Cortex of kidney (tissue), 1 donor: ENCODE results near the gene MPZL1.
"Not testable (repeated sequence)": the region's sequence is repeated elsewhere in the genome, so short reads cannot be mapped to it uniquely, and the experiment has no call there.

Experiments used
- DNase-seq: peaks from one replicate; lab custom pipeline; 2025; lab: John Stamatoyannopoulos, UW

MPZL1 gene

DNA sequence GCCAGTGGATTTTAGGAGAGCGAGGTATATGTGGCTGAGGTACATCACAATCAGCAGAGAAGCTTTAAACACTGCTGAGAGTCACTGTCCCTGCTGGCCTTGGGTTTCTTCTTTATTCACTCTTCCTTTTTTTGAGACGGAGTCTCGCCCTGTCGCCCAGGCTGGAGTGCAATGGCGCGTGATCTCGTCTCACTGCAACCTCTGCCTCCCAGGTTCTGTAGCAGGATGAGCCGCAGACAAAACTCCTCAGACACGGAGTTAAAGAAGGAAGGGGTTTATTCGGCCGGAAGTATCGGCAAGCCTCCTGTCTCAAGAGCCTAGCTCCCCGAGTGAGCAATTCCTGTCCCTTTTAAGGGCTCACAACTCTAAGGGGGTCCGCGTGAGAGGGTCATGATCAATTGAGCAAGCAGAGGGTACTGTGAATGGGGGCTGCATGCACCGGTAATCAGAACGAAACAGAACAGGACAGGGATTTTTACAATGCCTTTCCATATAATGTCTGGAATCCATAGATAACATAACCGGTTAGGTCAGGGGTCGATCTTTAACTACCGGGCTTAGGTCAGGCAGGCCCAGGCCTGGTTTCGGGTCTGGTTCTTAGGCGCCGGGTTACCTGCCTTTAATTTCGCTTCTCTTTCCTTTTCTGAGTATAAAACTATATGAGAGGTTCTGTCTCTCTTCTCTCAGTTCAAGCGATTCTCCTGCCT lies 1.9 kb upstream of the MPZL1 start:
- not testable (repeated sequence) for DNase-seq

DNA sequence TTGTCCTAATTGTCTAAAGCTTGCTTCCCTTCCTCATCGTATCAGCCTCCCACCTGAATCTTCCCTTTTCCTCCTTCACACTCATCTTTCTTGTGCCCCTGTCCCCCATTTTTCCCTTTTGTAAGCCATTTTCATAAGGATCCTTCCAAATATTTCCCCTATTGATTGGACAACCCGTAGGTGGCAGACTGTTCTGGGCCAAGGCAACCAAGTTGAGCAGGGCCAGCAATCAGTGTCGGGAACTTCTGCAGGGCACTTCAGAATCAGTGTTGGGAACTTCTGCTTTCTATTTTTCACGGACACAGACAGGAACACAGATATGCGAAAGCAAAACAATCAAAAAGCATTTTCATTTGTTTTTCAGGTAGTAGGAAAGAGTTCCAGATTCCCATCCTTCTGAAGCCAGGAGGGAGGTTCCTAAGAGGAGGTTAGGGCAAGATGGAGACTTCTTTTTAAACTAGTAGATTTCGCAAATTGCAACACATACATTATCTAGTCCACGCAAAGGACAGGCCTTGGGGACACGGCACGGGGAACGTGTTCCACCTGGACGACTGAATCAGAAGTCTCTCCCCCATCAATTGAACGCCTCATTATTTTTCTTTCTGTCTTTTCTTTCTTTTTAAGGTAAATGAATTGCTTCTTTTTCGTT lies 691 bp upstream of the MPZL1 start:
- no peak for DNase-seq

DNA sequence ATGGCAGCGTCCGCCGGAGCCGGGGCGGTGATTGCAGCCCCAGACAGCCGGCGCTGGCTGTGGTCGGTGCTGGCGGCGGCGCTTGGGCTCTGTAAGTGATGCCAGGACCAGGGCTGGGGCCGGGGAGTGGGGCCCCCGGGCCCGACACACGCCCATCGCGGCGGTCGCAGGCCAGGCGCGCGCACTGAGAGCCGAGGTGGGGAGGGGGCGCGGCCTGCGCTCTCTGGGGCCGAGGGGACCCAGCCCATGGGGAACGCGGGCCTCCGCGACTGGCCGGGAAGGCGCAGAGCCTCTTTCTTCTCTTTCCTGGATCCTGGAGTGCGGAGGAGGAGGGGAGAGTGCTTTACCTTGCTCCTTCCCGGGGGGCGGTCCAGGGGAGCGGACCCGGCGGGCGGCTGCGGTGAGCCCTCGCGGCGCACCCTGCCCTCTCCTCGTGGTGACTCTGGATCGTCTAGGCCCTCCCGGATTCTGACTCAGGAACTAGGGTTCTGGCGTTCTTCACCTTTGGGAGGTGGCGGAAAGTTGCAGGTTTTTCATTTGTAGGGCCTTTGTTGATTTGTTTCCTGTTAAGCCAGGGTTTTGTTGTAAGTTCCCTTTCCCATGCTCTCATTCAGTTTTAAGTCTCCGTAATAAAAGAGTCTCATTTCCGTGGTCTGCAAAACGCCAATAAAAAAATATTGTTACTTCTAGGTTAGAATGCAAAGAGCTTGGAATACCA lies 529 bp downstream of the MPZL1 start:
- no peak for DNase-seq

DNA sequence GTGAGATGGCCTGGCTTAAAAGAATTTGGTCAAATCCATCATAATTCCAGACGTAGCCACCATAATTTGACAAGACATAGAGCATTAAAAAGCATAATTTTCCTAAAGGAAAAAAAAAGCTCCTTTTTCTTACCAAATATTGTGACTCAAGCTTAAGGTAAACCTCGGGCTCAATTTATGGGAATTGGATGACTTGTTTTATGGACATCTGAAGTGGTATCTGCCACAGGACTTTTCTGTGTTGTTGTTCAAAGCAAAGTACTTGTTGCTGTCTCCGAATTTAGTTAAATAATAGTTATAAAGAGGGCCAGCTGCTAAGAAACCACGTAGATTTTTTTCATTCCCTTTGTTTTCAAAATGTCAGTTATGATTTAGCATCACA lies 1.1 kb downstream of the MPZL1 start:
- no peak for DNase-seq

DNA sequence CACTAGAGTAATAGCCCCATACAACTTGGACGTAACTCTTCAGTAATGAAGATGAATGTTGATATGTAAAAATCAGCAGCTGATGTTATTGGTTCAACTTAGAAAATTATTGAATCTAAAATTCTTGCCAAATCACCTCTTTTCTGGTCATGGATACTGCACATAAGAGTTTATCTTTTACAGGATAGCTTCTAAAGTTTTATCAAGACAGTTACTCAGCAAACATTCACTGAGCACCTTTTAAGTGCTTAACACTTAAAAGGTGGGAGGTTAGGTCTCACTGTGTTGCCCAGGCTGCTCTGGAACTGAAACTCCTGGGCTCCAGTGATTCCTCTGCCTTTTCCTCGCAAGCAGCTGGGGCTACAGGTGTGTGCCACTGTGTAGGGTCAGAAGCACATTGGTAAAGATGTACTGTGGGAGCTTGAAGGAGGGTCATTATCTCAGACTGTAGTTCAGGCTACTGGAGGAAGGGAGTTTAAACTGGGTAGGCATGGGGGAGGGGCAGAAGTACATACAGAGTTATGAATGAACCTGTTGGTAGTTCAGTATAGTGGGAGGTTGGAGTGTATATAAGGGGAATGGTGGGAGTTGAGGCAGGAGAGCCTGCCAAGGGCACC lies 2.0 kb downstream of the MPZL1 start:
- DNase-seq, result no peak

DNA sequence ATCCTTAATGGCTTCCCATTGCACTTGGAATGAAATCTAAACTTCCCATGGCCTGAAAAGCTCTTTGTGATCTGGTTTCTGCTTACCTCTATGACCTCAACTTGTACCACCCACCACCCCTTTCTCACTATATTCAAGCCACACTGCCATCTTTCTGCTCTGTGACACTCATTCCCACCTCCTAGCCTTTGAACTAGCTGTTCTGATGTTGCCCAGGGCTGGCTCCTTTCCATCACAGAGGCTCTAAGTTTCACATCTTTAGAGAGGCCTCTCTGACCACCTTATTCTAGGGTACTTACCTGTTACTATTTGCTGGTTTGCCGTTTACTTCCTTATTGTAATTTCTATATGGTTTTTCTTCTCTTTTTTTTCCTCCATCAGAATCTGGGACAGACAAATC lies 4.2 kb downstream of the MPZL1 start:
- DNase-seq, result no peak

DNA sequence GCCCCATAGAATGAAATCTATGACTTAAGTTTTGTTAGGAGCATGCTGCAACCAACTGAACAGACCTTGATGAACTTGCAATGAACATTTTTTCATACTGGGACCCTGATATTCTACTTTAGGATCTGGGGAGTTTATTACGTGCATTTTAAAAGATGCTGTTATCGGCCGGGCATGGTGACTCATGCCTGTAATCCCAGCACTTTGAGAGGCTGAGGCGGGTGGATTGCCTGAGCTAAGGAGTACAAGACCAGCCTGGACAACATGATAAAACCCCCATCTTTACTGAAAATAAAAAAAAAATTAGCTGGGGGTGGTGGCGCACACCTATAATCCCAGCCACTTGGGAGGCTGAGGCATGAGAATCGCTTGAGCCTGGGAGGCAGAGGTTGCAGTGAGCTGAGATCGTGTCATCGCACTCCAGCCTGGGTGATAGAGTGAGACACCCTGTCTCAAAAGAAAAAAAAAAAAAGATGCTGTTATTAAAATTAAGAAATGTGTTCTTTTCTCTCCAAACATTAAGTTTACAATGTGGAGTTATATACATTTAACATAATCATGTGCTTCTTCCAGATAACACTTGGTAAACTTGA lies 7.1 kb downstream of the MPZL1 start:
- no peak for DNase-seq

DNA sequence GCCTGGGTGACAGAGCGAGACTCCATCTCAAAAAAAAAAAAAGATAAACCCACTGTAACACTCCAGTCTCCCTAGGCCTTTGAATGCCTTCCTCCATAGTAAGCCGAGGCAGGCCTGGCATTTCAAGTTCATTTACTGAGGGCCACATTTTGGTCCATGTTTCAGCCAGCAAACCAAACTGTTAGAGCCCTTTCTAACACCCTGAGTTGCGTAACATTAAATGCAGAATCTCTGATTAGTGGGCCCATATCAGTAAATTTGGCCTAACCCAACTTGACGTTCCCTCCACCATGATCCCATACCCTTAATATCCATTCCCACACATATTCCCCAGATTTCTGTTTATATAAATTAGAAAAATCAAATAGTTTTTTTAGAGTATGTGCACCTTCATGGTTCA lies 12.4 kb downstream of the MPZL1 start:
- no peak for DNase-seq

DNA sequence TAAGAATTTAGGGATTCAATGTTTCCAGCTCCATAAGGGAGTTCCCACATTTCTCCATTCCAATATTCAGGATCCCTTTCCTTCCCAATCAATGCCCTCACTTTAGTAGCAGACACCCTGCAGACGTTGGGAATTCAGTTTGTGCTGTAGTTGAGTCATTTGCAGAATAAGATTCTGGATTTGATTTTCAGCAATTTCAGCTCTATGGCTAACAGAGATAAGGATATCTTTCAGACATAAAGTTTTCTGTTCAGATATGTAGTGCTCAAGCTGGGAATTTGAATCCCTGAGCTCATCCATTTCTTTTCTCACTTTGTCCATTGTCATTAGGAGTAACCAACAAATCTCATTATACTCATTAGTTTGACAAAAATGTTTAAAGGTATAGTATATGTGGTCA lies 13.1 kb downstream of the MPZL1 start:
- DNase-seq, result no peak

DNA sequence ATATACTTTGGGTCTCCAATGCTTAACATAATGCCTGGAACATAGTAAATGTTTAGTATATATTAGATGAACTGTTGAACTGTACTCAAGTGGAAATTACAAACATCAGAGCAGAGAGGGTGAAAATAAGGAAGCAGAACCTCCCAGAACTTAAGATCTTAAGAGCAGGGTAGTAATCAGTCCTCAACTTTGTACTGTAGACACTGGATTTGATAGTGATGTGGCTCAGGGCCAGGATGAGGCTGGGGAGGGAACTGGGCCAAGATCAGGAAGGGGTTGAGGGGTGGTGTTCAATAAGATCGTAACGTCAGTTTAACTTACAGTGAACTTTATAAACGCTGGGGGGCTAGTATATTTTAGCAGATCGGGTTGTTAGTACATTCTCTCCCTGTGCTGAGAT lies 15.4 kb downstream of the MPZL1 start:
- no peak for DNase-seq

DNA sequence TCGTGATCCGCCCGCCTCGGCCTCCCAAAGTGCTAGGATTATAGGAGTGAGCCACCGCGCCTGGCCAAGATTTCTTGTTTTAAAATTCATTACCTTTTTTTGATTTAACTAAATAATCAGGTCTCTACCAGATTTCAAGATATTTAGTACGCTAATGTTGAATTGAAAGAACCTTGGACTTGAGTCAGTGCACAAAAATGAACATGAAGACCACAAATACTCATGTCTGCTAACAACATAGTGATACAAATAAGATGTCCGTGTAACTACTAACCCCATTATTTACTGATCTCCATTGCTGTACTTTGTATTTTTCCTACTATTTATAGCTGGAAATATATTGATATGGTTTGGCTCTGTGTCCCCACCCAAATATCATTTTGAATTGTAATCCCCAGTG lies 16.4 kb downstream of the MPZL1 start:
- DNase-seq, result no peak

DNA sequence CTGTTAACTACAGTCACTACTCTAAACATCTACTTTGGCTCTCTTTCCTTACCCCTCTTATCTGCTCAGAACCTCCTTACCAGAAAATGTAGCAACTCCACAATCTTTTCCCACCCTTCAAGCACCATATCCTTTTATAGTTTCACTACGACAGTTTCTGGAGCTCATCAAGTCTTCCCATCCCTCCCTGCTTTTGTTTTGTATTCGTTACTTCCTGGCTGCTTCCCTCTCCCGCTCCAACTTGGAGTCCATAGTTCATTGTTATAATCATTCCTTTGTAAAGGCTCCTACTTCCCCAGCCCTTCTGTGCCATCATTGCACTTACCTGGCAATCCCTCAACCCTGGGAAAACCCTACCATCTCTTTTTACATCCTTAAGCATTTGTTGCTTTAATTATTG lies 18.0 kb downstream of the MPZL1 start:
- no peak for DNase-seq

DNA sequence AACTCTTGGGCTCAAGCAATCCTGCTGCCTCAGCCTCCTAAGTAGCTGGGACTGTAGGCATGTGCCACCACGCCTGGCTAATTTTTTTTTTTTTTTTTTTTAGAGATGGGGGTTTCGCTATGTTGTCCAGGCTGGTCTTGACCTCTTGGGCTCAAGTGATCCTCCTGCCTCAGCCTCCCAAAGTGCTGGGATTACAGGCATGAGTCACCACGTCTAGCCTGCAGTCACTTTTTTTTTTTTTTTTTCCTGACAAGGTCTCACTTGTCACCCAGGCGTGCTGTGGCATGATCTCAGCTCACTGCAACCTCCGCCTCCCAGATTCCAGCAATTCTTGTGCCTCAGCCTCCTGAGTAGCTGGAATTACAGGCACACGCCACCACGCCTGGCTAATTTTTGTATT lies 19.3 kb downstream of the MPZL1 start:
- DNase-seq, result not testable (repeated sequence)

DNA sequence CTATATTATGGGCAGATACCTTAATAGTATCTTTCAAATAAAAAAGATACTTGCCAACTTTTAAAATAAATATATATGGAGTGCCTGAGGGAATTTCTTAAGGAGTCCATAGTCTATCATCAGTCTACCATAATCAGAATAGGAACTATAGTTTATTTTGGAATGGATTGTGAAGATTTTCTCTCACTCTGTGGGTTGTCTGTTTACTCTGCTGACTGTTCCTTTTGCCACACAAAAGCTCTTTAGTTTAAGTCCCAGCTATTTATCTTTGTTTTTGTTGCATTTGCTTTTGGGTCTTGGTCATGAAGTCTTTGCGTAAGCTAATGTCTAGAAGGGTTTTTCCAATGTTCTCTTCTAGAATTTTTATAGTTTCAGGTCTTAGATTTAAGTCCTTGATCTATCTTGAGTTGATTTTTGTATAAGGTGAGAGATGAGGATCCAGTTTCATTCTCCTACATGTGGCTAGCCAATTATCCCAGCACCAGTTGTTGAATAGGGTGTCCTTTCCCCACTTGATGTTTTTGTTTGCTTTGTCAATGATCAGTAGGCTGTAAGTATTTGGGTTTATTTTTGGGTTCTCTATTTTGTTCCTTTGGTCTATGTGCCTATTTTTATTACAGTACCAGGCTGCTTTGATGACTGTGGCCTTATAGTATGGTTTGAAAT lies 20.7 kb downstream of the MPZL1 start:
- not testable (repeated sequence) for DNase-seq

DNA sequence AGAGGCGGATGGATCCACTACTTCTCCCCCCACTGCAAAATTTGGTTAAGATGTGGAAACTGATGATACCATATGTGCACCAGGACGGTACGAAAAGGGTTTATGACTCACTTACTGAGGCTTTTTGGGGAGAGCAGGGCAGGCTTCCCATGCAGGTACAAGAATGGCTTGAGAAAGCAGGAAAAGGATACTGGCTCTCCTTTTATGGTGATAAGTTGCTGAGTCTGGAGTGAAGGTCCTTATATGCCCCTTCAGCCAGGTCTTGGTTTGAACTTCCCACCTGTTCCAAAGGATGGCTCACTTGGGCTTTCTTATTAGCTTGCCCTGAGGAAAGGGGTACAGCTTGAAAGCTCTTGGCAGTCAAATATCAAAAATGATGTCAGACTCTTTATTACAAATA lies 23.1 kb downstream of the MPZL1 start:
- no peak for DNase-seq

DNA sequence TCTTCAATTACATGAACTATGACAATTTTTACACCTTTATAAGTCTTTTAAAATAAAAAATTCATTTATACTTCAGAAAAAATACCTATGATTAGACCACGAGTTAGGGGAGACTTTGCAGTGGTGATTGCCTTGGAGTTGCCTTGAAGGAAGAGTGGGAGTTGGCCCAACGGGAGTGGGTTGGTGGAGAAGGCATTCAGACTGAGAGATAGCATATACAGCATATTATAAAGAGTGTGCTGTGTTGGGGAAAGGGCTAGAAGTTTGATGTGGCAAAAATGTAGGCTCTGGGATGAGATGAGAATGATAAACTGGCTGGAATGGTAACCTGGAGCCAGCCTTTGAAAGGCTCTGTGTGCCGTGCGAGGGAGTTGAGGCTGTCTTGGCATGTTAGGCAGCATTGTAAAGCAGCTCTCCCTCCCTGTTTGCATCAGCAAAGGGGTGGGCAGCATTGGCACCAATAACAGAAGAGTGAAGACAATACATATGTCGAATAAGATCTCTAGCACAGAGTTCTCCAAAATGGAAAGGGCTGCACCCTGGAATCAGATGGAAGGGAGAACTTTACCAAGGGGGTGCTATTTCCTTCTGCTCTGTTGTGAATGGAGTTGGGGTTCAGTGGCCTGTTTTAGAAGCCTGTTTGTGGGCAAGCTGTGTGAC lies 24.4 kb downstream of the MPZL1 start:
- no peak for DNase-seq

DNA sequence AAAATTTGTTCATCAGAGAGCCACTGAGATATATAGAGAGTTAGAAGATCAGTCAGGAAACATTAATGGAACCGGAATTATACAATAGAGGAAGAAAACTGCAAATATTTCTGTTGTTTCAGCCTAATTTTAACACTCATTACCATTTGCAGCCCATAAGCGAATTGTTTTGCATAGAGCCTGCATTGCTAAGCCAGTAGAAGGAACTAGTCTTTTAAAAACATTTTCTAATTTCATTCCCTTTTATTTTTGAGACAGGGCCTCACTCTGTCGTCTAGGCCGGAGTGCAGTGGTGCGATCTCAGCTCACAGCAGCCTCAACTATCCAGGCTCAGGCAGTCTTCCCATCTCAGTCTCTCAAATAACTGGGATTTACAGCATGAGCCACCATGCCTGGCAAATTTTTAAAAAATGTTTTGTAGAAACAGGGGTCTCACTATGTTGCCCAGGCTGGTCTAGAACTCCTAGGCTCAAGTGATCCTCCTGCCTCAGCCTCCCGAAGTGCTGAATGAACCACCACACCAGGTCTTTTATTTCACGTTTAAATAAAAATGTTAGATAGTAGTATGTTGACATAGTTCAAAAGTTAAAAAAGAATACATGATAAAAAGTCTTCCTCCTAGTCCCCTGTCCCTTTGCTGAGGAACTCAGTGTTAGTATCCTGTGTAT lies 25.3 kb downstream of the MPZL1 start:
- DNase-seq, result no peak

DNA sequence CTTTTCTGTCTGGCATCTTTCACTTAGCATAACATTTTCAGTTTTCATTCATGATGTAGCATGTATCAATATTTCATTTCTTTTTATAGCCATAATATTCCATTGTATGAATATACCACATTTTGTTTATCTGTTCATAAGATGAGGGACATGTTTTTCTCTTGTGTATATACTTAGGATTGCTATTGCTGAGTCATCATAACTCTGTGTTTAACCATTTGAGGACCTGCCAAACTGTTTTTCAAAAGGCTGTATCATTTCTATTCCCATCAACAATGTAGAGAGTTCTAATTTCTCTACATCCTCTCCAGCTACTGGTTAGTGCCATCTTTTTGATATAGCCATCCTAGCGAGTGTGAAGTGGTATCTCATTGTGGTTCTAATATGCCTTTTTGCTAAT lies 26.2 kb downstream of the MPZL1 start:
- no peak for DNase-seq

DNA sequence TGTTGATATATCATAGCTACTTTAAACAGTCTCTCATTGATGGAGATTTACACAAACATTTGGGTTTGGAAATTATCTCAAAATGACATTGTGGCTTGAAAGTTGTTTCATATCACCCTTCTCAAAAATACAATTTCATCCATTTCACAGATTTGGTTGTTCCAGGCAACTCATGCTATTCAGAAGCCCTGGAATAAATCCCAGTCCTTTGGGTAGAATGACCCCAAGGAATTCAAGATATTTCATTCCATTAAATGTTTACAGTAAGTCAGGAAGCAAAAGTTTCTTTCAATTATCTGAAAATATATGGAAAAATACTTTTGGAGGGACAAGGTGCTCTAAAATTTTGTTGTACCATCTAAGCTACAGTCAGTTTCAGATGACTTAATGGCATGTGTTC lies 27.1 kb downstream of the MPZL1 start:
- DNase-seq, result no peak

DNA sequence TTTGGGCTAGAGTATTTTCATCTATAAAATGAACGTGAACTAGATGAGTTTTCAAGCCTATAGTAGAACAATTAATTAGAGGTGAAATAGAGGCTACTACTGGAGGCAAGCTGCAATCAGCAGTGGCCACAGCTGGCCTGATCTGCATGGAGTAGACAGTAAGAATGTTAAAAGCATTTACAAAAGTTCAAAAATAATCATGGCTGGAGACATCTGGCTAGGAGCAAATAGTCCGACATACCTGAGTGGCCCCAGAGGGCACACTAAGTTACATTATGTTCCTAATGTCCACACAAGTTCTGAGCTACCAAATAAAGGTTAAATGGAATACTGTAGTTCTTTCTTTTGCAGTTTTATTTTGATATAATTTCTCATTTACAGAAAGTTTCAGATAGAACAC lies 28.0 kb downstream of the MPZL1 start:
- no peak for DNase-seq

DNA sequence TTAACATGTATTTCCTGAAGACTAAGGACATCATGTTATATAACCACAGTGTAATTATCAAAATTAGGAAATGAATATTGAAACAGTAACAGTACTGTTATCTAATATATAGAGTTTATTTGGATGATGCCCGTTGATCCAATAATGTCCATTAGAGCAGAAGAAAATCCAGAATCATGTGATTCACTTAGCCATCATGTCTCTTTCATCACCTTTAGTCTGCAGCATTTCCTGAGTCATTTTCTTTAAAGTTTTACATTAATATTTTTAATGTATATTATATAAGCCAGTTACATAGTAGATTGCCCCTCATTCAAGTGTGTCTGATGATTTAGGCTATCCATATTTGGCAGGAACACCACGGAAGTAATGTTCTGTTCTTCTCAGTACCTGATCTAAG lies 28.9 kb downstream of the MPZL1 start:
- DNase-seq, result no peak
